ENCODE measurements around the gene NUP210. TPM values are rescaled to one million over a fixed set of nuclear protein-coding genes. Genes with fewer than 3 reads are reported as not detected.

NUP210 gene
- total and polyA plus RNA-seq, 2 of the 13 experiments (the other 11 are each of a cell fraction or from before 2014, with no cell fraction given) = 31.6 to 35.2 TPM

DNA sequence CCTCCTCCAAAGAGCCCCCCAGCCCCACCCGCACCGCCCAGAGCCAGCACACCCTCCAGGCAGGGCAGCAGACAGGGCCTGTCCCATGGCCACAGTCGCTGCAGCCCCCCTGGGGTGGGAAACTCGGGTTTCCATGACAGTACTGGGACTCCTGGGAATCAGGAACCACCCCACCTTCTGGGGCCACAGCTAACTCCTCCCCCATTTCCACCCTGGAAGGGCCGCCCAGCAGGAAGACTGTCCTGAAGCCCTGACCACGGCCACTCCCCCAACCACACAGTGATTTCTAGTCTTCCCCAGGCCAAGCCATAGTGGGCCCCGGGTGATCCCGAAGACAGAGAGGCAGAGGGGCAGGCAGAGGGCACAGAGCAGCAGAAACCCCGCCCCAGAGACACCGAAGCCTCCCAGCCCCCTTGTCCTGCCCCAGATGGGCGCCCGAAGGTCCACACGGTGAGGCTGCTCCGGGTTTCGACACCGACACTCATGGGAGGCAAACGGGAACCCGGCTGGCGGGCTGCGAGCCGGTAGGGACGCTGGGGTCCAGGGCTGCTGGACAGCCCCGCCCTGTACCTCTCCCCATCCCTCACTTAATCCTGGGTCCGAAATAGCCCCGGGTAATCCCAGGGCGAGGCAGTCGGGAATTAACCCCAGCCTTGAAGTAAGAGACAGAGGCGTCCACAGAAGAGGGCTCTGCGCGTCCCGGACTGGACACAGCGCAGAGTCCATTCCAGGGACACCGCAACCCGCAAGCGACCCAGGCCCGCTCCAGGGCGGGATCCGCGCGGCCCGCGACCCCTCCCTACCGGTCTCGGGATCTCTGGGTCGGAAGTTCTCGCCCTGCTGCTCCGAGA, 138.4 kb downstream of the NUP210 start (continued):
- TF ChIP-seq, protein P1, sequence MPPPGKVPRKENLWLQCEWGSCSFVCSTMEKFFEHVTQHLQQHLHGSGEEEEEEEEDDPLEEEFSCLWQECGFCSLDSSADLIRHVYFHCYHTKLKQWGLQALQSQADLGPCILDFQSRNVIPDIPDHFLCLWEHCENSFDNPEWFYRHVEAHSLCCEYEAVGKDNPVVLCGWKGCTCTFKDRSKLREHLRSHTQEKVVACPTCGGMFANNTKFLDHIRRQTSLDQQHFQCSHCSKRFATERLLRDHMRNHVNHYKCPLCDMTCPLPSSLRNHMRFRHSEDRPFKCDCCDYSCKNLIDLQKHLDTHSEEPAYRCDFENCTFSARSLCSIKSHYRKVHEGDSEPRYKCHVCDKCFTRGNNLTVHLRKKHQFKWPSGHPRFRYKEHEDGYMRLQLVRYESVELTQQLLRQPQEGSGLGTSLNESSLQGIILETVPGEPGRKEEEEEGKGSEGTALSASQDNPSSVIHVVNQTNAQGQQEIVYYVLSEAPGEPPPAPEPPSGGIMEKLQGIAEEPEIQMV (CRISPR knock-in tag; IDR thresholded peaks at IDR 0.05; ENCODE audit: low read depth) = no peak
- TF ChIP-seq SMAD3 (CRISPR knock-in tag; IDR thresholded peaks at IDR 0.05) (no peak), HNRNPK (IDR thresholded peaks at IDR 0.05; ENCODE audit: low read depth, low read length, poor library complexity, severe bottlenecking) (peak; percentile 17), ZNF180 (CRISPR knock-in tag; IDR thresholded peaks at IDR 0.05; ENCODE audit: borderline replicate concordance, low read depth) (no peak), KLF9 (CRISPR knock-in tag; IDR thresholded peaks at IDR 0.05; ENCODE audit: low read depth) (no peak), KAT7 (CRISPR knock-in tag; IDR thresholded peaks at IDR 0.05; ENCODE audit: borderline replicate concordance) (no peak), IKZF1 (IDR thresholded peaks at IDR 0.05) (no peak), SP5 (CRISPR knock-in tag; IDR thresholded peaks at IDR 0.05; ENCODE audit: borderline replicate concordance, low read depth) (no peak), ELF1 (CRISPR knock-in tag; IDR thresholded peaks at IDR 0.05) (no peak), ATAD3A (CRISPR knock-in tag; IDR thresholded peaks at IDR 0.05) (no peak), ZNF589 (CRISPR knock-in tag; conservative IDR thresholded peaks at IDR 0.05) (no peak), TBP (CRISPR knock-in tag; IDR thresholded peaks at IDR 0.05) (no peak), DPF2 (CRISPR knock-in tag; IDR thresholded peaks at IDR 0.05; ENCODE audit: borderline replicate concordance, low read depth) (no peak), ZNF552 (CRISPR knock-in tag; IDR thresholded peaks at IDR 0.05; ENCODE audit: borderline replicate concordance) (no peak), MZF1 (CRISPR knock-in tag; IDR thresholded peaks at IDR 0.05; ENCODE audit: borderline replicate concordance) (no peak), FOXK1 (CRISPR knock-in tag; IDR thresholded peaks at IDR 0.05; ENCODE audit: borderline replicate concordance, low read depth) (no peak), YEATS2 (CRISPR knock-in tag; IDR thresholded peaks at IDR 0.05; ENCODE audit: borderline replicate concordance) (no peak), ZNF30 (CRISPR knock-in tag; IDR thresholded peaks at IDR 0.05) (no peak), ZNF780A (CRISPR knock-in tag; IDR thresholded peaks at IDR 0.05) (no peak), LCORL (IDR thresholded peaks at IDR 0.05) (no peak), LCORL (CRISPR knock-in tag; IDR thresholded peaks at IDR 0.05) (peak; percentile 66; the same call in 1 of the 2 replicates), TBL1XR1 (IDR thresholded peaks at IDR 0.05; ENCODE audit: borderline replicate concordance, low read length, partially characterized antibody) (no peak), ZNF546 (CRISPR knock-in tag; conservative IDR thresholded peaks at IDR 0.05) (no peak; the same call in 1 of the 2 replicates)
- TF ChIP-seq, protein P2, sequence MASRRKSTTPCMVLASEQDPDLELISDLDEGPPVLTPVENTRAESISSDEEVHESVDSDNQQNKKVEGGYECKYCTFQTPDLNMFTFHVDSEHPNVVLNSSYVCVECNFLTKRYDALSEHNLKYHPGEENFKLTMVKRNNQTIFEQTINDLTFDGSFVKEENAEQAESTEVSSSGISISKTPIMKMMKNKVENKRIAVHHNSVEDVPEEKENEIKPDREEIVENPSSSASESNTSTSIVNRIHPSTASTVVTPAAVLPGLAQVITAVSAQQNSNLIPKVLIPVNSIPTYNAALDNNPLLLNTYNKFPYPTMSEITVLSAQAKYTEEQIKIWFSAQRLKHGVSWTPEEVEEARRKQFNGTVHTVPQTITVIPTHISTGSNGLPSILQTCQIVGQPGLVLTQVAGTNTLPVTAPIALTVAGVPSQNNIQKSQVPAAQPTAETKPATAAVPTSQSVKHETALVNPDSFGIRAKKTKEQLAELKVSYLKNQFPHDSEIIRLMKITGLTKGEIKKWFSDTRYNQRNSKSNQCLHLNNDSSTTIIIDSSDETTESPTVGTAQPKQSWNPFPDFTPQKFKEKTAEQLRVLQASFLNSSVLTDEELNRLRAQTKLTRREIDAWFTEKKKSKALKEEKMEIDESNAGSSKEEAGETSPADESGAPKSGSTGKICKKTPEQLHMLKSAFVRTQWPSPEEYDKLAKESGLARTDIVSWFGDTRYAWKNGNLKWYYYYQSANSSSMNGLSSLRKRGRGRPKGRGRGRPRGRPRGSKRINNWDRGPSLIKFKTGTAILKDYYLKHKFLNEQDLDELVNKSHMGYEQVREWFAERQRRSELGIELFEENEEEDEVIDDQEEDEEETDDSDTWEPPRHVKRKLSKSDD (CRISPR knock-in tag; IDR thresholded peaks at IDR 0.05; ENCODE audit: low read depth) = no peak
- TF ChIP-seq, protein P3, sequence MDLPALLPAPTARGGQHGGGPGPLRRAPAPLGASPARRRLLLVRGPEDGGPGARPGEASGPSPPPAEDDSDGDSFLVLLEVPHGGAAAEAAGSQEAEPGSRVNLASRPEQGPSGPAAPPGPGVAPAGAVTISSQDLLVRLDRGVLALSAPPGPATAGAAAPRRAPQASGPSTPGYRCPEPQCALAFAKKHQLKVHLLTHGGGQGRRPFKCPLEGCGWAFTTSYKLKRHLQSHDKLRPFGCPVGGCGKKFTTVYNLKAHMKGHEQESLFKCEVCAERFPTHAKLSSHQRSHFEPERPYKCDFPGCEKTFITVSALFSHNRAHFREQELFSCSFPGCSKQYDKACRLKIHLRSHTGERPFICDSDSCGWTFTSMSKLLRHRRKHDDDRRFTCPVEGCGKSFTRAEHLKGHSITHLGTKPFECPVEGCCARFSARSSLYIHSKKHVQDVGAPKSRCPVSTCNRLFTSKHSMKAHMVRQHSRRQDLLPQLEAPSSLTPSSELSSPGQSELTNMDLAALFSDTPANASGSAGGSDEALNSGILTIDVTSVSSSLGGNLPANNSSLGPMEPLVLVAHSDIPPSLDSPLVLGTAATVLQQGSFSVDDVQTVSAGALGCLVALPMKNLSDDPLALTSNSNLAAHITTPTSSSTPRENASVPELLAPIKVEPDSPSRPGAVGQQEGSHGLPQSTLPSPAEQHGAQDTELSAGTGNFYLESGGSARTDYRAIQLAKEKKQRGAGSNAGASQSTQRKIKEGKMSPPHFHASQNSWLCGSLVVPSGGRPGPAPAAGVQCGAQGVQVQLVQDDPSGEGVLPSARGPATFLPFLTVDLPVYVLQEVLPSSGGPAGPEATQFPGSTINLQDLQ (CRISPR knock-in tag; IDR thresholded peaks at IDR 0.05) = no peak

Data from HepG2 (cell line).